HG03378 (cell line): ENCODE results near the gene TMEM119.
"Not testable (repeated sequence)": the region's sequence is repeated elsewhere in the genome, so short reads cannot be mapped to it uniquely, and the experiment has no call there.

ENCODE experiments used
- ATAC-seq: cut with Tn5 transposase; IDR thresholded peaks from one replicate; pipeline ENCODE4 v1.9.1; 2021; ENCODE audit warnings: mild to moderate bottlenecking, moderate library complexity; ENCODE audit not compliant: unreplicated experiment

Gene TMEM119

GRCh38 chr12:108635201-108635996, 37.5 kb upstream of the TMEM119 start:
- ATAC-seq: peak; percentile 58

GRCh38 chr12:108634341-108634751, 36.5 kb upstream of the TMEM119 start:
- ATAC-seq: no peak

GRCh38 chr12:108633534-108634248, 35.8 kb upstream of the TMEM119 start, which contains the start of gene SELPLG:
Gene SELPLG, minus strand, starts transcription at chr12:108633894. Its CDS starts 9,587 bp downstream, at chr12:108624307.
- peak; percentile 56 for ATAC-seq

- ATAC-seq: no peak
Measured at GRCh38 chr12:108633081-108633533, 35.2 kb upstream of the TMEM119 start.

GRCh38 chr12:108631261-108631660, 33.4 kb upstream of the TMEM119 start:
- not testable (repeated sequence) for ATAC-seq

- no peak for ATAC-seq
Measured at GRCh38 chr12:108630481-108631207, 32.8 kb upstream of the TMEM119 start.

- no peak for ATAC-seq
Measured at GRCh38 chr12:108629824-108630476, 32.1 kb upstream of the TMEM119 start.

GRCh38 chr12:108629151-108629550, 31.3 kb upstream of the TMEM119 start:
- ATAC-seq: no peak

GRCh38 chr12:108627134-108627920, 29.4 kb upstream of the TMEM119 start:
- no peak for ATAC-seq

- ATAC-seq: no peak
Measured at GRCh38 chr12:108625228-108625627, 27.3 kb upstream of the TMEM119 start.

GRCh38 chr12:108623577-108623976, 25.7 kb upstream of the TMEM119 start:
- no peak for ATAC-seq

GRCh38 chr12:108622921-108623514, 25.1 kb upstream of the TMEM119 start:
- no peak for ATAC-seq

- no peak for ATAC-seq
Measured at GRCh38 chr12:108622421-108622820, 24.5 kb upstream of the TMEM119 start.

- ATAC-seq: no peak
Measured at GRCh38 chr12:108621161-108621560, 23.3 kb upstream of the TMEM119 start.

GRCh38 chr12:108620236-108620879, 22.5 kb upstream of the TMEM119 start:
- no peak for ATAC-seq

- ATAC-seq: no peak
Measured at GRCh38 chr12:108619369-108620160, 21.7 kb upstream of the TMEM119 start.

- ATAC-seq: not testable (repeated sequence)
Measured at GRCh38 chr12:108618953-108619274, 21.0 kb upstream of the TMEM119 start.
